PC-3 (cell line): ENCODE data around the gene LAGE3.

Experiments
- EZH2 ChIP-seq: fragments of 300-600 bp; sonication (generic); IDR thresholded peaks from one replicate; pipeline ENCODE4 v1.6.1; 2017; ENCODE audit warnings: antibody characterized with exemption, mild to moderate bottlenecking, low read length; ENCODE audit not compliant: unreplicated experiment
- TF ChIP-seq, protein P1 (sequence below): fragments of 300-600 bp; sonication (generic); conservative IDR thresholded peaks from 2 replicates; pipeline ENCODE4 v1.5.1; 2017; ENCODE audit warnings: antibody characterized with exemption, low read depth, mild to moderate bottlenecking, low read length

DNA sequence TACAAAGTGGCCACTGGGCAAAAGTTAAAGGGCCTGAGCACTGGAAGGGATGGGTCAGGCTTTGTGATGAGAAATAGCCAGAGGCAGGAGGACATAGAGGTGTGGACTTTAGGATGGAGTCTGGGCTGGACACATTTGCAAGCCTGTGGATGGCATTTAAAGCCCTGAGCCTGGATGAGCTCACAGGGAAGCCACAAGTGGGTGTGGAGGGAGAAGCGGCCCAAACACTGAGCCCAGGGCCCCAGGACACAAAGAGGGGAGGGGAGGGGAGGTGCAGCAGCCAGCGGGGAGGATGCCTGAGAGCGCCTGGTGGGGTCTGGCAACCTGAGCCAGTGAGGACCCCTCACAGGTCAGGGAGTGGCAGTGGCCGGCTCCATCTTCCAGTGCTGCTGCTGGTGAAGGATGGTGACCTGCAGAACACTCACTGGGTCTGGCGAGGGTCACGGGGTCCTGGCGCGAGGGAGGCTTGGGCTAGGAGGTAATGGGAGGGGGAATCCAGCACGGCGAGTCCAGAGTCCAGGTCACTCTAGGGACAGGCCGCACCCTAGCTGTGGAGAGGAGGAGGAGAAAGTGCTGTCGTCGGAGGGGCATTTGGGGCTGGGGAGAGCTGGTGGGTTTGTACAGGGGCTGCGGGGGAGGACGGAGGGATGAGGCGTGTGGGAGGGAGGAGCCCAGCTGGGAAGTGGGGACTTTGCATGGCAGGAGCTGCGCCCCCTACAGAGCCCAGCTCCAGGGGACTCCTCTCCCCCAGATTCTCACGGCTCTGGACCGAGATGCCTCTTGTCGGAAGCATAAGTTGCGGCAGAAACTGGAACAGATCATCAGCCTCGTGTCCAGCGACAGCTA lies 7.0 kb downstream of the LAGE3 start:
- TF ChIP-seq, protein P1, sequence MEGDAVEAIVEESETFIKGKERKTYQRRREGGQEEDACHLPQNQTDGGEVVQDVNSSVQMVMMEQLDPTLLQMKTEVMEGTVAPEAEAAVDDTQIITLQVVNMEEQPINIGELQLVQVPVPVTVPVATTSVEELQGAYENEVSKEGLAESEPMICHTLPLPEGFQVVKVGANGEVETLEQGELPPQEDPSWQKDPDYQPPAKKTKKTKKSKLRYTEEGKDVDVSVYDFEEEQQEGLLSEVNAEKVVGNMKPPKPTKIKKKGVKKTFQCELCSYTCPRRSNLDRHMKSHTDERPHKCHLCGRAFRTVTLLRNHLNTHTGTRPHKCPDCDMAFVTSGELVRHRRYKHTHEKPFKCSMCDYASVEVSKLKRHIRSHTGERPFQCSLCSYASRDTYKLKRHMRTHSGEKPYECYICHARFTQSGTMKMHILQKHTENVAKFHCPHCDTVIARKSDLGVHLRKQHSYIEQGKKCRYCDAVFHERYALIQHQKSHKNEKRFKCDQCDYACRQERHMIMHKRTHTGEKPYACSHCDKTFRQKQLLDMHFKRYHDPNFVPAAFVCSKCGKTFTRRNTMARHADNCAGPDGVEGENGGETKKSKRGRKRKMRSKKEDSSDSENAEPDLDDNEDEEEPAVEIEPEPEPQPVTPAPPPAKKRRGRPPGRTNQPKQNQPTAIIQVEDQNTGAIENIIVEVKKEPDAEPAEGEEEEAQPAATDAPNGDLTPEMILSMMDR, result no peak
- no peak for TF ChIP-seq EZH2
